ENCODE measurements around the gene ARL15. TPM values are rescaled to one million over a fixed set of nuclear protein-coding genes. Genes with fewer than 3 reads are reported as not detected.

Gene ARL15
- total and polyA plus RNA-seq, 2 donors (not counting 1 experiment from before 2014, with no cell fraction given): 5.8 to 20.5 TPM

- TF ChIP-seq CTCF (IDR thresholded peaks at IDR 0.05) (no peak), EZH2 (IDR thresholded peaks at IDR 0.05; ENCODE audit: borderline replicate concordance, insufficient read depth, low read depth, low read length, poor library complexity, severe bottlenecking) (no peak)
- Histone ChIP-seq H3K79me2 (ENCODE audit: control insufficient read depth, insufficient read depth, low read length) (no peaks in the 10 kb centered on the region), H3K4me1 (ENCODE audit: control insufficient read depth in 2 of 2, insufficient read depth in 2 of 2, low read length in 2 of 2) (no peaks in the 10 kb centered on the region), H3K27ac (ENCODE audit: low read length in 2 of 2) (no peak overlapping the region), H3K9ac (ENCODE audit: low read length) (no peak overlapping the region), H3K36me3 (replicated peaks in 1 of 2; ENCODE audit: control extremely low read depth in 1 of 2, control insufficient read depth in 1 of 2, extremely low read depth in 1 of 2, insufficient read depth in 2 of 2, low read length in 1 of 2) (no peaks in the 10 kb centered on the region), H4K20me1 (ENCODE audit: control insufficient read depth, insufficient read depth, low read length, poor library complexity, severe bottlenecking) (no peaks in the 10 kb centered on the region), H3K27me3 (replicated peaks in 1 of 4; ENCODE audit: control extremely low read depth in 1 of 4, control insufficient read depth in 3 of 4, insufficient read depth in 4 of 4, low read length in 3 of 4) (no peaks in the 10 kb centered on the region), H3K9me3 (ENCODE audit: control extremely low read depth in 1 of 3, control insufficient read depth in 2 of 3, insufficient read depth in 1 of 3, low read length in 2 of 3) (no peaks in the 10 kb centered on the region), H2AFZ (ENCODE audit: insufficient read depth, low read depth, low read length, poor library complexity, severe bottlenecking) (no peak overlapping the region), H3K4me3 (ENCODE audit: control extremely low read depth in 1 of 5, extremely low read depth in 1 of 5, insufficient read depth in 1 of 5, low read depth in 2 of 5, low read length in 4 of 5) (no peak overlapping the region), H3K4me2 (replicated peaks; ENCODE audit: low read depth, low read length, poor library complexity, severe bottlenecking) (no peak overlapping the region)
- H3K4me3 Mint-ChIP-seq: no peak overlapping the region
- no peak overlapping the region for H3K27ac Mint-ChIP-seq
- no peak for ATAC-seq (ENCODE audit: low read depth)
- no peaks in the 10 kb centered on the region for H3K27me3 Mint-ChIP-seq
- no peak for DNase-seq
- no peaks in the 10 kb centered on the region for H3K9me3 Mint-ChIP-seq (ENCODE audit: insufficient read depth)
- no CpG with 5 or more reads among the region's 6 CpGs for WGBS (ENCODE audit: insufficient coverage)
- no peaks in the 10 kb centered on the region for H3K4me1 Mint-ChIP-seq
- CTCF ChIA-PET: no interaction called here
- intact Hi-C loops (cut with micrococcal nuclease): no loop called here
- POLR2A ChIA-PET: no interaction called here
Observed at GRCh38 chr5:54007827-54008777, 302.3 kb downstream of the ARL15 start.

- H3K9me3 Mint-ChIP-seq (ENCODE audit: insufficient read depth): no peaks in the 10 kb centered on the region
- no peaks in the 10 kb centered on the region for H3K36me3 ChIP-seq (replicated peaks in 1 of 2; ENCODE audit: control extremely low read depth in 1 of 2, control insufficient read depth in 1 of 2, extremely low read depth in 1 of 2, insufficient read depth in 2 of 2, low read length in 1 of 2)
- no peak overlapping the region for H3K4me2 ChIP-seq (replicated peaks; ENCODE audit: low read depth, low read length, poor library complexity, severe bottlenecking)
- intact Hi-C loops (cut with micrococcal nuclease): no loop called here
- no peak overlapping the region for H3K9ac ChIP-seq (ENCODE audit: low read length)
- H3K4me3 Mint-ChIP-seq: no peak overlapping the region
- ATAC-seq (ENCODE audit: low read depth) (no peak), DNase-seq (no peak)
- no peaks in the 10 kb centered on the region for H3K4me1 ChIP-seq (ENCODE audit: control insufficient read depth in 2 of 2, insufficient read depth in 2 of 2, low read length in 2 of 2)
- no peaks in the 10 kb centered on the region for H3K4me1 Mint-ChIP-seq
- no peaks in the 10 kb centered on the region for H3K79me2 ChIP-seq (ENCODE audit: control insufficient read depth, insufficient read depth, low read length)
- WGBS (ENCODE audit: insufficient coverage): 100% methylated on average over 1 of the region's 3 CpGs
- no peak overlapping the region for H2AFZ ChIP-seq (ENCODE audit: insufficient read depth, low read depth, low read length, poor library complexity, severe bottlenecking)
- H3K27ac ChIP-seq (ENCODE audit: low read length in 2 of 2): no peak overlapping the region
- no peak overlapping the region for H3K27ac Mint-ChIP-seq
- POLR2A ChIA-PET: no interaction called here
- no peaks in the 10 kb centered on the region for H4K20me1 ChIP-seq (ENCODE audit: control insufficient read depth, insufficient read depth, low read length, poor library complexity, severe bottlenecking)
- no peaks in the 10 kb centered on the region for H3K27me3 Mint-ChIP-seq
- no peak for TF ChIP-seq CTCF (IDR thresholded peaks at IDR 0.05)
- CTCF ChIA-PET: interaction anchor here (0.7 kb wide), 1 partner anchor 26 kb away, joined by 3 read pairs; no protein-coding TSS in a partner anchor
- no peaks in the 10 kb centered on the region for H3K9me3 ChIP-seq (ENCODE audit: control extremely low read depth in 1 of 3, control insufficient read depth in 2 of 3, insufficient read depth in 1 of 3, low read length in 2 of 3)
- no peak overlapping the region for H3K4me3 ChIP-seq (ENCODE audit: control extremely low read depth in 1 of 5, extremely low read depth in 1 of 5, insufficient read depth in 1 of 5, low read depth in 2 of 5, low read length in 4 of 5)
- no peaks in the 10 kb centered on the region for H3K27me3 ChIP-seq (replicated peaks in 1 of 4; ENCODE audit: control extremely low read depth in 1 of 4, control insufficient read depth in 3 of 4, insufficient read depth in 4 of 4, low read length in 3 of 4)
Observed at GRCh38 chr5:54004697-54005096, 305.7 kb downstream of the ARL15 start.

Measured in B cell (primary cell).